Dermis microvascular lymphatic vessel endothelial cell (primary cell): Measurements from ENCODE around the gene MYO18B. TPM values are rescaled to one million over a fixed set of nuclear protein-coding genes. Genes with fewer than 3 reads are reported as not detected.

ENCODE experiments used
- DNase-seq, 2 donors: peaks; one replicate each; pipeline versions ENCODE4 v3.0.0 to v3.0.0-alpha.2; 2010; ENCODE audit warnings: low read depth in 2 of 2
- total RNA-seq: library from RNA; depleted of rRNA; stranded (reverse); fragments of >200 nt; gene quantifications from 2 replicates; pipeline ENCODE4 v1.2.1, GENCODE V29; 2014

MYO18B gene
- total RNA-seq, 1 donor from 2014 or later: under 0.01 TPM

- DNase-seq: no peak
Measured at GRCh38 chr22:25777411-25777810, 35.4 kb downstream of the MYO18B start.

GRCh38 chr22:25777870-25778269 lies 35.9 kb downstream of the MYO18B start:
- DNase-seq: peak; percentile 28 to 59

- DNase-seq: no peak
Measured at GRCh38 chr22:25779426-25779825, 37.4 kb downstream of the MYO18B start.

GRCh38 chr22:25779890-25780289 lies 37.9 kb downstream of the MYO18B start:
- no peak for DNase-seq

GRCh38 chr22:25780673-25781072 lies 38.7 kb downstream of the MYO18B start:
- no peak for DNase-seq

- no peak for DNase-seq
Measured at GRCh38 chr22:25781801-25782200, 39.8 kb downstream of the MYO18B start.

- DNase-seq: no peak
Measured at GRCh38 chr22:25782831-25783230, 40.8 kb downstream of the MYO18B start.

GRCh38 chr22:25783856-25784255 lies 41.9 kb downstream of the MYO18B start:
- no peak for DNase-seq

GRCh38 chr22:25786165-25786564 lies 44.2 kb downstream of the MYO18B start:
- DNase-seq: no peak

GRCh38 chr22:25791556-25791955 lies 49.6 kb downstream of the MYO18B start:
- no peak for DNase-seq

GRCh38 chr22:25795478-25795877 lies 53.5 kb downstream of the MYO18B start:
- DNase-seq: no peak

- DNase-seq: no peak
Measured at GRCh38 chr22:25797498-25798290, 55.7 kb downstream of the MYO18B start.

- DNase-seq: no peak
Measured at GRCh38 chr22:25800766-25801165, 58.8 kb downstream of the MYO18B start.

GRCh38 chr22:25802018-25802417 lies 60.0 kb downstream of the MYO18B start:
- DNase-seq: no peak

- DNase-seq: no peak
Measured at GRCh38 chr22:25804676-25805075, 62.7 kb downstream of the MYO18B start.

GRCh38 chr22:25806579-25806978 lies 64.6 kb downstream of the MYO18B start:
- DNase-seq: no peak

GRCh38 chr22:25814685-25815084 lies 72.7 kb downstream of the MYO18B start:
- no peak for DNase-seq

GRCh38 chr22:25815561-25815960 lies 73.6 kb downstream of the MYO18B start:
- no peak for DNase-seq

- DNase-seq: no peak
Measured at GRCh38 chr22:25816522-25817059, 74.6 kb downstream of the MYO18B start.

GRCh38 chr22:25817092-25817943 lies 75.3 kb downstream of the MYO18B start:
- DNase-seq: no peak

GRCh38 chr22:25818541-25818940 lies 76.6 kb downstream of the MYO18B start:
- no peak for DNase-seq

- no peak for DNase-seq
Measured at GRCh38 chr22:25822344-25822743, 80.4 kb downstream of the MYO18B start.
